PC-9 (cell line): ENCODE results near the gene TBX6. TPM values are rescaled to one million over a fixed set of nuclear protein-coding genes. Genes with fewer than 3 reads are reported as not detected.

Source experiments
- BruUV-seq: library from RNA; stranded (reverse); fragments of 400-500 nt; replicated peaks from 2 replicates; lab custom pipeline; 2021; lab: Mats Ljungman, UMichigan
- CTCF ChIA-PET: fragments of 300-600 bp; sonication (Branson Sonifier 250); formaldehyde crosslinking; loops from one replicate; lab custom pipeline; 2022; ENCODE audit warnings: antibody characterized with exemption; lab: Charles Lee
- POLR2A ChIA-PET: fragments of 300-600 bp; sonication (Branson Sonifier 250); formaldehyde crosslinking; loops from one replicate; lab custom pipeline; 2022; ENCODE audit warnings: antibody characterized with exemption; ENCODE audit not compliant: unreplicated experiment; lab: Charles Lee
- DNase-seq, 2 experiments: peaks; one replicate each; pipeline versions ENCODE4 v3.0.0 to v3.0.0-alpha.2; 2015 to 2022; ENCODE audit warnings: mixed read lengths in 1 of 2
- H2AFZ ChIP-seq: fragments of 200-600 bp; sonication (generic); 2 replicates; pipeline ENCODE4 v1.8.1; 2017; ENCODE audit warnings: antibody characterized with exemption
- H3F3A ChIP-seq: fragments of 200-600 bp; sonication (generic); 2 replicates; pipeline ENCODE4 v1.8.1; 2017; ENCODE audit warnings: antibody characterized with exemption, mild to moderate bottlenecking, low read depth; ENCODE audit not compliant: insufficient read depth
- H3K27ac ChIP-seq: fragments of 200-600 bp; sonication (generic); 2 replicates; pipeline ENCODE4 v1.6.1; 2016; ENCODE audit warnings: mixed run types
- H3K27me3 ChIP-seq: fragments of 200-600 bp; sonication (generic); 2 replicates; pipeline ENCODE4 v1.6.1; 2016; ENCODE audit warnings: low read depth, mixed run types; ENCODE audit not compliant: insufficient read depth
- H3K36me3 ChIP-seq: fragments of 200-600 bp; sonication (generic); 2 replicates; pipeline ENCODE4 v1.6.1; 2016; ENCODE audit warnings: low read depth, mixed run types
- H3K4me1 ChIP-seq: fragments of 200-600 bp; sonication (generic); replicated peaks from 2 replicates; pipeline ENCODE4 v1.6.1; 2016; ENCODE audit warnings: mixed run types; ENCODE audit not compliant: insufficient read depth
- H3K4me2 ChIP-seq: fragments of 200-600 bp; sonication (generic); 2 replicates; pipeline ENCODE4 v1.6.1; 2017; ENCODE audit warnings: mixed run types
- H3K4me3 ChIP-seq: fragments of 200-600 bp; sonication (generic); 2 replicates; pipeline ENCODE4 v1.6.1; 2016; ENCODE audit warnings: mixed run types
- H3K79me2 ChIP-seq: fragments of 200-600 bp; sonication (generic); 2 replicates; pipeline ENCODE4 v1.6.1; 2017; ENCODE audit warnings: low read depth, mixed run types
- H3K9me2 ChIP-seq: fragments of 200-600 bp; sonication (generic); 2 replicates; pipeline ENCODE4 v1.8.1; 2017; ENCODE audit warnings: mild to moderate bottlenecking; ENCODE audit not compliant: insufficient read depth
- H3K9me3 ChIP-seq: fragments of 200-600 bp; sonication (generic); 2 replicates; pipeline ENCODE4 v1.8.1; 2016; ENCODE audit warnings: low read depth; ENCODE audit not compliant: insufficient read depth
- H4K20me1 ChIP-seq: fragments of 200-600 bp; sonication (generic); 2 replicates; pipeline ENCODE4 v1.8.1; 2017; ENCODE audit not compliant: insufficient read depth
- EZH2 ChIP-seq: fragments of 200-600 bp; sonication (generic); IDR thresholded peaks from 2 replicates; pipeline ENCODE4 v1.8.0; 2017; ENCODE audit warnings: antibody characterized with exemption, low read depth
- intact Hi-C: fragments of 100-400 bp; cut with micrococcal nuclease; formaldehyde crosslinking; loops from one replicate; pipeline ENCODE4 v1.10.0; 2022; ENCODE audit not compliant: unreplicated experiment
- total RNA-seq: library from RNA; stranded (reverse); gene quantifications from 2 replicates; pipeline ENCODE4 v1.2.3, GENCODE V29; 2021
- TF ChIP-seq, protein P1 (sequence below): fragments of 200-600 bp; sonication (generic); conservative IDR thresholded peaks from 2 replicates; pipeline ENCODE4 v1.6.1; 2017; ENCODE audit warnings: mixed run types, antibody characterized with exemption, mild to moderate bottlenecking, moderate library complexity

TBX6 gene
- total RNA-seq, 1 experiment from 2014 or later = 8.3 TPM

DNA sequence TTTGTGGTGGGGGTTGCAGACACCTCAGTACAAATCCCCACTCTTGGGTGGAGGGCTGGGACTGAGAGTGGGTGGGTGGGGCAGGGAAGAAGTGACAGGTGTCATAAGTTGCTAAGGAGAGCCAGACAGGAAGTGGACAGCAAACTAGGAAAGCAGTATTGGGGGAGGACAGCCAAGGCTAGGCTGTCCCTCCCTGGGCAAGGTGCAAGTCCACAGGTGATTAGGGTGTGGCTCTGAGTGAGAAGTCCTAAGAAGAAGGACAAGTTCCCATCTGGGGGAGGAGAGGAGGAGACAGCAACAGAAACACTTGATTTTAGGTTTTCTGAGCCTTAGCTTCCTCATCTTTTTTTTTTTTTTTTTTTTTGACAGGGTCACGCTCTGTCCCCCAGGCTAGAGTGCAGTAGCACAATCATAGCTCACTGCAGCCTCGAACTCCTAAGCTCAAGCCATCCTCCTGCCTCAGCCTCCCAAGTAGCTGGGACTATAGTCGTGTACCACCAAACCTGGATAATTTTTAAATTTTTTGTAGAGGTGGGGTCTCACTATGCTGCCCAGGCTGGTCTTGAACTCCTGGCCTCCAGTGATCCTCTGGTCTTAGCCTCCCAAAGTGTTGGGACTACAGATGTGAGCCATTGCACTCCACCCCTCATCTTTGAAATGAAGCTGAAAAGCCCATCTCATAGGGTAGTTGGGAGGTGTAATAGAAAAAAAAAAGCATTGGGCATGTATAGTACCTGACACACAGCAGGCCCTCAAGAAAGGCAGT is 28.8 kb upstream of the TBX6 start:
- H3K4me1 ChIP-seq = peaks cover 37% of the 10 kb centered on the region
- no peaks in the 10 kb centered on the region for H3K27me3 ChIP-seq
- H3K9me2 ChIP-seq = no peaks in the 10 kb centered on the region
- H3K27ac ChIP-seq = no peak overlapping the region
- H3K36me3 ChIP-seq = no peaks in the 10 kb centered on the region
- no peaks in the 10 kb centered on the region for H3K9me3 ChIP-seq
- no TSS peak for BruUV-seq
- ChIA-PET POLR2A (interaction anchor here (0.7 kb wide), 1 partner anchor 297 kb away, joined by 15 read pairs; no protein-coding TSS in a partner anchor), CTCF (no interaction called here)
- peaks cover 35% of the 10 kb centered on the region for H3F3A ChIP-seq
- no peak overlapping the region for H3K4me2 ChIP-seq
- peaks cover 3% of the 10 kb centered on the region; the same call in 1 of the 2 replicates for H4K20me1 ChIP-seq
- TF ChIP-seq, protein P1, sequence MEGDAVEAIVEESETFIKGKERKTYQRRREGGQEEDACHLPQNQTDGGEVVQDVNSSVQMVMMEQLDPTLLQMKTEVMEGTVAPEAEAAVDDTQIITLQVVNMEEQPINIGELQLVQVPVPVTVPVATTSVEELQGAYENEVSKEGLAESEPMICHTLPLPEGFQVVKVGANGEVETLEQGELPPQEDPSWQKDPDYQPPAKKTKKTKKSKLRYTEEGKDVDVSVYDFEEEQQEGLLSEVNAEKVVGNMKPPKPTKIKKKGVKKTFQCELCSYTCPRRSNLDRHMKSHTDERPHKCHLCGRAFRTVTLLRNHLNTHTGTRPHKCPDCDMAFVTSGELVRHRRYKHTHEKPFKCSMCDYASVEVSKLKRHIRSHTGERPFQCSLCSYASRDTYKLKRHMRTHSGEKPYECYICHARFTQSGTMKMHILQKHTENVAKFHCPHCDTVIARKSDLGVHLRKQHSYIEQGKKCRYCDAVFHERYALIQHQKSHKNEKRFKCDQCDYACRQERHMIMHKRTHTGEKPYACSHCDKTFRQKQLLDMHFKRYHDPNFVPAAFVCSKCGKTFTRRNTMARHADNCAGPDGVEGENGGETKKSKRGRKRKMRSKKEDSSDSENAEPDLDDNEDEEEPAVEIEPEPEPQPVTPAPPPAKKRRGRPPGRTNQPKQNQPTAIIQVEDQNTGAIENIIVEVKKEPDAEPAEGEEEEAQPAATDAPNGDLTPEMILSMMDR = no peak
- no peak for TF ChIP-seq EZH2
- intact Hi-C loops = no loop called here
- no peak overlapping the region for H2AFZ ChIP-seq
- no peak overlapping the region for H3K4me3 ChIP-seq
- H3K79me2 ChIP-seq = no peaks in the 10 kb centered on the region
- DNase-seq = peak in 1 of 2 experiments; percentile 16

DNA sequence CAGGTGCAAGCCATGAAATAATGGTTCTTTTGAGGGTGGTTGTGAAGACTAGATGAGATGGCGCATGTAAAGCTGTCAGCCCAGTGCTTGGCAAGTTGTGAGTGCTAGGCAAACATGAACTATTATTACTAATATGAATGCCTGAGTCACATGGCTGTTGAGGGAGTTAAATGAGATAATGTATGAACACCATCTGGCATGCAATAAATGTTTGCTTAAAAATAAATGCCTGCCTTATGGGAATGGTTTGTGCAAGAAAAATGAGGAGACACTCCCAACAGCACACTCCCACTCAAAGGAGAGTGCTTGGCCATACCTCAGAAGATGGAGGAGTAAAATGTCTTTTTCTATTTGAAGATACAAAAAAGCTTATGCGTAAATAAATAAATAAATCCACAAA is 27.7 kb upstream of the TBX6 start:
- H3K4me3 ChIP-seq = no peak overlapping the region

DNA sequence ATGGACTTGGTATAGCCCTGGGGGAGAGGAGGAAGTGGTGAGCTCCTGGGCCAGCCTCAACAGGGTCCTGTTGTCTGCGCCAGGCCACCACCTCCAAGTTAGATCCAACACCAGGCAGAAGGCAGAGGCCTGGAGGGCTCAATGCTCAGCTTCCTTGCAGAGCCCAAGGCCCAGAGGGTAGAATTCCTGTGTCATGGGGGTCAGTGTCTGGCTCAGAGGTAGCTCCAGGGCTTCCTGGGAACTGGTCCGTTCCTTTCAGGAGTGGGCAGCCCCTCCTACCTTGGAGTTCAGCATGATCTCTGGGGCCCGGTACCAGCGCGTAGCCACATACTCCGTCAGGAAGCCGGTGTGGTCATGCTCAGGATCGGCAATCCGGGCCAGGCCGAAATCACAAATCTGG is 26.0 kb upstream of the TBX6 start:
- Histone ChIP-seq H3K27me3 (no peaks in the 10 kb centered on the region), H3K79me2 (no peaks in the 10 kb centered on the region), H3K9me3 (no peaks in the 10 kb centered on the region), H3K4me2 (no peak overlapping the region), H4K20me1 (peaks cover 3% of the 10 kb centered on the region; the same call in 1 of the 2 replicates), H3K4me3 (no peak overlapping the region), H3K36me3 (no peaks in the 10 kb centered on the region), H3K27ac (no peak overlapping the region), H3K4me1 (peaks cover 48% of the 10 kb centered on the region), H3F3A (peaks cover 47% of the 10 kb centered on the region), H2AFZ (no peak overlapping the region), H3K9me2 (no peaks in the 10 kb centered on the region)
- no TSS peak for BruUV-seq
- CTCF ChIA-PET = no interaction called here
- intact Hi-C loops = no loop called here
- TF ChIP-seq, protein P1 = no peak
- no peak for TF ChIP-seq EZH2
- POLR2A ChIA-PET = interaction anchor here (0.5 kb wide), 1 partner anchor 21 kb away, joined by 3 read pairs; no protein-coding TSS in a partner anchor
- no peak for DNase-seq

More for the DNA sequence above, 27.7 kb upstream of the TBX6 start:
- Histone ChIP-seq H3K9me3 (no peaks in the 10 kb centered on the region), H3K4me1 (peaks cover 43% of the 10 kb centered on the region), H3K4me2 (no peak overlapping the region), H3K36me3 (no peaks in the 10 kb centered on the region), H3K79me2 (no peaks in the 10 kb centered on the region), H2AFZ (no peak overlapping the region), H3K27ac (no peak overlapping the region), H3K27me3 (no peaks in the 10 kb centered on the region), H4K20me1 (peaks cover 3% of the 10 kb centered on the region; the same call in 1 of the 2 replicates), H3F3A (peaks cover 39% of the 10 kb centered on the region), H3K9me2 (no peaks in the 10 kb centered on the region)
- CTCF ChIA-PET = no interaction called here
- no peak for DNase-seq
- TF ChIP-seq EZH2 = no peak
- TF ChIP-seq, protein P1 = no peak
- POLR2A ChIA-PET = no interaction called here
- BruUV-seq = no TSS peak
- intact Hi-C loops = no loop called here
